A549 (cell line): ENCODE data around the gene SLC35D3. TPM values are rescaled to one million over a fixed set of nuclear protein-coding genes. Genes with fewer than 3 reads are reported as not detected.

Source experiments
- ATAC-seq, 2 experiments: fragments of 200-7000 bp in 1 of 2; fragments of >200 bp in 1 of 2; cut with Nextera tagmentation in 1 of 2; cut with Tn5 transposase in 1 of 2; 3 replicates each; pipeline versions ENCODE4 v1.8.0 to v1.9.1; 2018 to 2020; ENCODE audit warnings: mild to moderate bottlenecking in 1 of 2, moderate library complexity in 1 of 2
- CTCF ChIA-PET: fragments of 300-600 bp; sonication (Branson Sonifier 250); formaldehyde crosslinking; extraction: SDS; loops from one replicate; lab custom pipeline; 2021; ENCODE audit warnings: antibody characterized with exemption, inconsistent platforms; lab: Yijun Ruan, JAX
- POLR2A ChIA-PET: fragments of 350-600 bp; formaldehyde crosslinking; extraction: SDS; loops from one replicate; lab custom pipeline; 2021; ENCODE audit warnings: antibody characterized with exemption, inconsistent platforms; lab: Yijun Ruan, JAX
- DNase-seq, 2 experiments: peaks; one replicate each; pipeline versions ENCODE4 v3.0.0 to v3.0.0-alpha.2; 2011 to 2016; ENCODE audit warnings: low read depth in 1 of 2, low spot score in 1 of 2
- FAIRE-seq: peaks from 2 replicates; lab custom pipeline; 2011; peaks lifted over from hg19 to GRCh38; lab: Jason Lieb, UNC
- H3K27ac ChIP-seq, 2 experiments: fragments of >200 bp; sonication (Bioruptor Twin); formaldehyde crosslinking; 3 replicates each; pipeline ENCODE4 v1.5.1; 2016 to 2017
- H3K4me1 ChIP-seq: fragments of >200 bp; sonication (Bioruptor Twin); formaldehyde crosslinking; 3 replicates; pipeline ENCODE4 v1.6.1; 2016
- H3K4me2 ChIP-seq: fragments of >200 bp; sonication (Bioruptor Twin); formaldehyde crosslinking; 3 replicates; pipeline ENCODE4 v1.6.1; 2016
- H3K4me3 ChIP-seq: fragments of >200 bp; sonication (Bioruptor Twin); formaldehyde crosslinking; 3 replicates; pipeline ENCODE4 v1.5.1; 2016
- H3K9me3 ChIP-seq: fragments of >200 bp; sonication (Bioruptor Twin); formaldehyde crosslinking; 3 replicates; pipeline ENCODE4 v1.6.1; 2016
- CBX2 ChIP-seq: fragments of 200-600 bp; sonication (generic); IDR thresholded peaks from 2 replicates; pipeline ENCODE4 v1.6.1; 2016; ENCODE audit warnings: low read depth, mild to moderate bottlenecking, borderline replicate concordance
- CHD2 ChIP-seq: fragments of 150-350 bp; IDR thresholded peaks from 2 replicates; pipeline ENCODE4 v1.6.1; 2014; ENCODE audit warnings: low read length; ENCODE audit not compliant: partially characterized antibody
- CHD4 ChIP-seq: fragments of 200-600 bp; sonication (generic); IDR thresholded peaks from 2 replicates; pipeline ENCODE4 v1.6.1; 2016; ENCODE audit warnings: antibody characterized with exemption, mild to moderate bottlenecking, borderline replicate concordance
- EHF ChIP-seq: fragments of 250-450 bp; sonication (Bioruptor Pico); IDR thresholded peaks from 2 replicates; pipeline ENCODE4 v1.5.0; 2020; ENCODE audit warnings: mild to moderate bottlenecking
- ESRRA ChIP-seq: fragments of 150-350 bp; IDR thresholded peaks from 2 replicates; pipeline ENCODE4 v1.6.1; 2014; ENCODE audit warnings: mild to moderate bottlenecking, low read length, borderline replicate concordance
- FOSL2 ChIP-seq, 2 experiments: fragments of 450-650 bp in 1 of 2; fragments of >200 bp in 1 of 2; sonication (Bioruptor Twin) in 1 of 2; formaldehyde crosslinking; IDR thresholded peaks; 2 replicates each; pipeline versions ENCODE4 v1.5.0 to v1.6.1; 2016 to 2020; ENCODE audit warnings: mild to moderate bottlenecking in 1 of 2, moderate library complexity in 1 of 2
- GATA3 ChIP-seq: IDR thresholded peaks from 2 replicates; pipeline ENCODE4 v1.6.1; 2012; ENCODE audit warnings: borderline replicate concordance
- HDAC2 ChIP-seq: fragments of 200-600 bp; sonication (generic); IDR thresholded peaks from 2 replicates; pipeline ENCODE4 v1.6.1; 2016
- HOXB13 ChIP-seq: fragments of 250-450 bp; sonication (Bioruptor Pico); IDR thresholded peaks from 2 replicates; pipeline ENCODE4 v1.5.0; 2020; ENCODE audit warnings: low read depth, mild to moderate bottlenecking, moderate library complexity
- JUN ChIP-seq, 2 experiments: fragments of >200 bp; sonication (Bioruptor Twin); formaldehyde crosslinking; IDR thresholded peaks; 2 replicates in 1 of 2; 3 replicates in 1 of 2; pipeline ENCODE4 v1.6.1; 2016 to 2017
- NFE2L2 ChIP-seq: fragments of 150-350 bp; conservative IDR thresholded peaks from 2 replicates; pipeline ENCODE4 v1.6.1; 2014; ENCODE audit warnings: low read length
- NPAS2 ChIP-seq: fragments of 250-450 bp; sonication (Bioruptor Pico); IDR thresholded peaks from 2 replicates; pipeline ENCODE4 v1.8.0; 2022; ENCODE audit warnings: mild to moderate bottlenecking, moderate library complexity, borderline replicate concordance
- POLR2AphosphoS2 ChIP-seq: conservative IDR thresholded peaks from 2 replicates; pipeline ENCODE4 v1.6.1; 2012; ENCODE audit warnings: low read length, improper control_type of control experiment, inconsistent platforms
- RFX5 ChIP-seq: fragments of 450-650 bp; IDR thresholded peaks from 2 replicates; pipeline ENCODE4 v1.7.1; 2014; ENCODE audit warnings: antibody characterized with exemption, mild to moderate bottlenecking, moderate library complexity
- RNF2 ChIP-seq: fragments of 200-600 bp; sonication (generic); IDR thresholded peaks from 2 replicates; pipeline ENCODE4 v1.6.1; 2016; ENCODE audit warnings: low read depth, mild to moderate bottlenecking, antibody characterized with exemption, moderate library complexity, borderline replicate concordance
- SREBF2 ChIP-seq: fragments of 450-650 bp; IDR thresholded peaks from 2 replicates; pipeline ENCODE4 v1.6.1; 2014; ENCODE audit warnings: mild to moderate bottlenecking, moderate library complexity
- TFCP2L1 ChIP-seq: fragments of 250-450 bp; sonication (Bioruptor Pico); IDR thresholded peaks from 2 replicates; pipeline ENCODE4 v1.5.0; 2021; ENCODE audit warnings: mild to moderate bottlenecking
- ZNF302 ChIP-seq: fragments of 250-450 bp; sonication (Bioruptor Pico); IDR thresholded peaks from 2 replicates; pipeline ENCODE4 v1.9.0; 2021; ENCODE audit warnings: inconsistent platforms, mild to moderate bottlenecking, moderate library complexity
- WGBS: methylation state at CpG from one replicate; pipeline ENCODE4 v1.1.6; 2017; ENCODE audit errors: missing lambda C conversion rate; 5-methylcytosine and 5-hydroxymethylcytosine counted together
- polyA plus RNA-seq, 4 experiments: library from polyadenylated mRNA; depleted of rRNA in 3 of 4; stranded (reverse); fragments of >200 nt; fragmentation: RNase III in 1 of 4; extraction: RNeasy Plus Mini Kit Qiagen cat#74134 plus additional on column Dnase treatment in 1 of 4; gene quantifications; 2 replicates in 3 of 4; 3 replicates in 1 of 4; pipeline ENCODE4 v1.2.3, GENCODE V29; 2011 to 2017
- TF ChIP-seq, protein P1 (sequence below): fragments of >200 bp; sonication (Bioruptor Twin); formaldehyde crosslinking; IDR thresholded peaks from 3 replicates; pipeline ENCODE4 v1.5.1; 2016
- TF ChIP-seq, protein P2 (sequence below): IDR thresholded peaks from 2 replicates; pipeline ENCODE4 v1.6.1; 2012
- TF ChIP-seq, protein P3 (sequence below): fragments of >200 bp; sonication (Bioruptor Twin); formaldehyde crosslinking; IDR thresholded peaks from 3 replicates; pipeline ENCODE4 v1.6.1; 2016
- TF ChIP-seq, protein P4 (sequence below): IDR thresholded peaks from 2 replicates; pipeline ENCODE4 v1.6.1; 2012; ENCODE audit warnings: low read depth, borderline replicate concordance

Gene SLC35D3
- polyA plus RNA-seq, 2 of the 4 experiments (the other 2 are of a cell fraction) = not detected

DNA sequence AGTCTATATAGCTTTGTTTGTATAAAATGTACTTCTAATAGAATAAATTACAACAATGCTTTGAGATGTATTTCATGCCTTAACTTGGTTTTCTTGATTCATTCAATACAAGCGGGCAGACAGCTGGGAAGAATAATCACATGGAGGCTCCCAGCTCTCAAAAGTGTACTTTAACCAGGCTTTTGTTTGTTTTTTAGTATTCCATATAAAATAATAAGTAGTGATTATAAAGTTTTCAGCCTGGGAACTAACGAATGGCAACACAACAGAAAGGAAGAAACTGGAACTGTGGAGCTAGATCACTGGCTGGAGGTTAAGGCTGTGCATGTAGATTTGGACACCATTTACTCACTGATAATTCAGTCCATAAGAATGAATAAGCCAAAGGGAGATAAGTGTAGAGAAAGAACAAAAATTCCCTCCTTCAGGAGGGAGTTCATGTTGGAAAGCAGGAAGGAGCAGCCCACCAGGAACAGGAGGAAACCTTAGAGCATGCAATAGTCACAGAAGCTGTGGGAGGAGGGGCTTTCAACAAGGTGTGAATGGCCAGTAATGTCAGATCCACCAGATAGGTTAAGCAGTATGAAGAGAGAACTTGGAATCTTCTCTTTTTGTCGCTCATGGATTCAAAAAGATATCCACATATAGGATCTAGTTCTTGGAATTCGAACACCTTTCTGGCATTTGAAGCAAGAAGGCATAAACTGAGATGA is 41.2 kb upstream of the SLC35D3 start:
- Histone ChIP-seq H3K9me3 (no peaks in the 10 kb centered on the region), H3K4me3 (no peak overlapping the region), H3K27ac (no peak overlapping the region), H3K4me2 (no peak overlapping the region), H3K4me1 (peaks cover 1% of the 10 kb centered on the region; the same call in 2 of the 3 replicates)
- FAIRE-seq (no peak), DNase-seq (no peak), ATAC-seq (no peak)
- CTCF ChIA-PET = interaction anchor here (0.6 kb wide), 1 partner anchor 35 kb away, joined by 3 read pairs; no protein-coding TSS in a partner anchor
- POLR2A ChIA-PET = no interaction called here
- no peak for TF ChIP-seq NPAS2 (CRISPR knock-in tag)
- no peak for TF ChIP-seq GATA3
- TF ChIP-seq, protein P1, sequence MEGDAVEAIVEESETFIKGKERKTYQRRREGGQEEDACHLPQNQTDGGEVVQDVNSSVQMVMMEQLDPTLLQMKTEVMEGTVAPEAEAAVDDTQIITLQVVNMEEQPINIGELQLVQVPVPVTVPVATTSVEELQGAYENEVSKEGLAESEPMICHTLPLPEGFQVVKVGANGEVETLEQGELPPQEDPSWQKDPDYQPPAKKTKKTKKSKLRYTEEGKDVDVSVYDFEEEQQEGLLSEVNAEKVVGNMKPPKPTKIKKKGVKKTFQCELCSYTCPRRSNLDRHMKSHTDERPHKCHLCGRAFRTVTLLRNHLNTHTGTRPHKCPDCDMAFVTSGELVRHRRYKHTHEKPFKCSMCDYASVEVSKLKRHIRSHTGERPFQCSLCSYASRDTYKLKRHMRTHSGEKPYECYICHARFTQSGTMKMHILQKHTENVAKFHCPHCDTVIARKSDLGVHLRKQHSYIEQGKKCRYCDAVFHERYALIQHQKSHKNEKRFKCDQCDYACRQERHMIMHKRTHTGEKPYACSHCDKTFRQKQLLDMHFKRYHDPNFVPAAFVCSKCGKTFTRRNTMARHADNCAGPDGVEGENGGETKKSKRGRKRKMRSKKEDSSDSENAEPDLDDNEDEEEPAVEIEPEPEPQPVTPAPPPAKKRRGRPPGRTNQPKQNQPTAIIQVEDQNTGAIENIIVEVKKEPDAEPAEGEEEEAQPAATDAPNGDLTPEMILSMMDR = no peak
- no peak for TF ChIP-seq NFE2L2
- TF ChIP-seq TFCP2L1 (CRISPR knock-in tag) = no peak
- TF ChIP-seq RFX5 = no peak
- no peak for TF ChIP-seq HDAC2
- TF ChIP-seq CHD2 = no peak
- no peak for TF ChIP-seq SREBF2
- TF ChIP-seq, protein P2, sequence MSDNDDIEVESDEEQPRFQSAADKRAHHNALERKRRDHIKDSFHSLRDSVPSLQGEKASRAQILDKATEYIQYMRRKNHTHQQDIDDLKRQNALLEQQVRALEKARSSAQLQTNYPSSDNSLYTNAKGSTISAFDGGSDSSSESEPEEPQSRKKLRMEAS = no peak
- no peak for TF ChIP-seq ZNF302
- no peak for TF ChIP-seq ESRRA
- no peak for TF ChIP-seq CBX2
- no peak for TF ChIP-seq RNF2
- TF ChIP-seq, protein P3, sequence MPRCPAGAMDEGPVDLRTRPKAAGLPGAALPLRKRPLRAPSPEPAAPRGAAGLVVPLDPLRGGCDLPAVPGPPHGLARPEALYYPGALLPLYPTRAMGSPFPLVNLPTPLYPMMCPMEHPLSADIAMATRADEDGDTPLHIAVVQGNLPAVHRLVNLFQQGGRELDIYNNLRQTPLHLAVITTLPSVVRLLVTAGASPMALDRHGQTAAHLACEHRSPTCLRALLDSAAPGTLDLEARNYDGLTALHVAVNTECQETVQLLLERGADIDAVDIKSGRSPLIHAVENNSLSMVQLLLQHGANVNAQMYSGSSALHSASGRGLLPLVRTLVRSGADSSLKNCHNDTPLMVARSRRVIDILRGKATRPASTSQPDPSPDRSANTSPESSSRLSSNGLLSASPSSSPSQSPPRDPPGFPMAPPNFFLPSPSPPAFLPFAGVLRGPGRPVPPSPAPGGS = no peak
- 76% methylated on average over 4 of the region's 4 CpGs for WGBS

DNA sequence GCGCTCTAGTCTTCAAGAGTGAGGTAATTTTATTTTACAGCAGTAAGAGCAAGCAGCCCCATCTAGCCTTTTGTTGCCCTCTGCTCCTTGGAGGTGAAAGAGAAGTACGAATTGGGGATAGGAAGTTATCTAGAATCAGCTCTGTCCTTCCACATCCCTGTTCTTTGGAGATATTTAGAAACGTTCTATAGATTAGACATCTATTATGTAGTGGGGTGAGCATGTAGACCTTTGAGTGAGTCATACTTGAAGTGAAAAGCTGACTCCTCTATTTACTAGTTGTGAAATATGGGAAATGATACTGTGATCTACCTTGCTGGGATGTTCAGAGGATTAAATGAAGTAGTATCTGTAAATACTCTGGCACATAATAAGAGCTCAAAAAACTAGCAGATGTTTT is 36.0 kb upstream of the SLC35D3 start:
- Histone ChIP-seq H3K4me3 (no peak overlapping the region), H3K4me2 (no peak overlapping the region), H3K4me1 (peaks cover 44% of the 10 kb centered on the region), H3K9me3 (no peaks in the 10 kb centered on the region), H3K27ac (no peak overlapping the region)
- 62% methylated on average over 3 of the region's 3 CpGs for WGBS
- DNase-seq (peak in 1 of 2 experiments; percentile 1), FAIRE-seq (no peak), ATAC-seq (peak; percentile 47 to 49; a peak in 4 of 6 replicates)
- ChIA-PET POLR2A (no interaction called here), CTCF (interaction anchor here (1.0 to 1.1 kb wide), 2 partner anchors 11 to 36 kb away, joined by 3 to 4 read pairs; partner anchors contain the start of gene SLC35D3)
- TF ChIP-seq RNF2 = no peak
- TF ChIP-seq POLR2AphosphoS2 = no peak
- peak; percentile 10; the same call in 1 of the 2 replicates for TF ChIP-seq FOSL2 (IDR thresholded peaks at IDR 0.05)
- peak; percentile 58; the same call in 1 of the 2 replicates for TF ChIP-seq FOSL2 (CRISPR knock-in tag; IDR thresholded peaks at IDR 0.05)

DNA sequence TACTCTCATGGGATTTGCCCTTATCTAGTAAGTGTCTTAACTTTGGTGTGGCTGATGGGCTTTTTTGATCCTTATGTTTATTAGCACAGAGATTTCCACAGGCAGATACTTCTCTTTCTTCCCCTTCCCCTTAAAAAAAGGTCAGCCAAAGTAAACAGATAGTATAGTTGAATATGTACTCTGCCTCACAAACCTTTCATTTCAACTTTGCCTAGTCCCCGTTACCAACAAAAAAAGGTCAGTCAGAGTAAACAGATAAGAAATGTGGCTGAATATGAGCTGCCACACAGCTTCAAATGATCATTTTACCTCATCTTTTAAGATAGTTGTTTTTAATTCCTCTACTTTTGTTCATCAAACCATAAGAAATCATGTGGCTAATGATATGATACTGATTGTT is 34.1 kb upstream of the SLC35D3 start:
- no CpG with 5 or more reads among the region's 1 CpG for WGBS
- DNase-seq = no peak
- Histone ChIP-seq H3K4me3 (no peak overlapping the region), H3K9me3 (no peaks in the 10 kb centered on the region), H3K27ac (no peak overlapping the region), H3K4me1 (peaks cover 44% of the 10 kb centered on the region), H3K4me2 (peak overlapping the region; percentile 9; the same call in 2 of the 3 replicates)
- ChIA-PET CTCF (no interaction called here), POLR2A (no interaction called here)
- no peak for FAIRE-seq
- TF ChIP-seq, protein P4, sequence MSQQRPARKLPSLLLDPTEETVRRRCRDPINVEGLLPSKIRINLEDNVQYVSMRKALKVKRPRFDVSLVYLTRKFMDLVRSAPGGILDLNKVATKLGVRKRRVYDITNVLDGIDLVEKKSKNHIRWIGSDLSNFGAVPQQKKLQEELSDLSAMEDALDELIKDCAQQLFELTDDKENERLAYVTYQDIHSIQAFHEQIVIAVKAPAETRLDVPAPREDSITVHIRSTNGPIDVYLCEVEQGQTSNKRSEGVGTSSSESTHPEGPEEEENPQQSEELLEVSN = no peak
- TF ChIP-seq HOXB13 (CRISPR knock-in tag) = no peak
- TF ChIP-seq JUN (IDR thresholded peaks at IDR 0.05) = no peak
- no peak for TF ChIP-seq GATA3
- TF ChIP-seq CHD4 = no peak
- no peak for TF ChIP-seq EHF (CRISPR knock-in tag)
- ATAC-seq = no peak
